Gastroesophageal sphincter (tissue), 4 donors: ENCODE measurements around the gene TAS2R42. TPM values are rescaled to one million over a fixed set of nuclear protein-coding genes. Genes with fewer than 3 reads are reported as not detected.

ENCODE experiments used
- ATAC-seq: fragments of 150-250 bp; one replicate; pipeline ENCODE4 v1.9.1; 2016; ENCODE audit warnings: mild to moderate bottlenecking, moderate library complexity
- H3K27ac ChIP-seq, 4 donors: fragments of 200-600 bp; sonication (generic) in 3 of 4; 1 replicate in 3 of 4; 2 replicates in 1 of 4; pipeline ENCODE4 v1.5.1; 2016 to 2019
- H3K27me3 ChIP-seq: fragments of 200-600 bp; sonication (generic); one replicate; pipeline ENCODE4 v1.5.1; 2019
- H3K36me3 ChIP-seq, 2 donors: fragments of 200-600 bp; sonication (generic); one replicate each; pipeline ENCODE4 v1.5.1; 2019; ENCODE audit warnings: control low read depth in 1 of 2
- H3K4me1 ChIP-seq, 3 donors: fragments of 200-600 bp; sonication (generic); 1 replicate in 2 of 3; 2 replicates in 1 of 3; pipeline ENCODE4 v1.5.1; 2016 to 2019; ENCODE audit warnings: control low read depth in 2 of 3
- H3K4me3 ChIP-seq, 2 donors: fragments of 200-600 bp; sonication (generic); one replicate each; pipeline ENCODE4 v1.5.1; 2019; ENCODE audit warnings: mild to moderate bottlenecking in 1 of 2, moderate library complexity in 1 of 2
- H3K9me3 ChIP-seq, 3 donors: fragments of 200-600 bp; sonication (generic); one replicate each; pipeline ENCODE4 v1.5.1; 2017 to 2019; ENCODE audit warnings: control low read depth in 2 of 3
- EP300 ChIP-seq: sonication (generic); formaldehyde crosslinking; IDR thresholded peaks from one replicate; pipeline ENCODE4 v1.6.1; 2017; ENCODE audit warnings: antibody characterized with exemption, mild to moderate bottlenecking
- POLR2A ChIP-seq, 2 donors: fragments of 450-650 bp; IDR thresholded peaks; one replicate each; pipeline ENCODE4 v1.6.1; 2017; ENCODE audit warnings: antibody characterized with exemption in 2 of 2, mild to moderate bottlenecking in 2 of 2, moderate library complexity in 1 of 2
- POLR2AphosphoS5 ChIP-seq: sonication (generic); formaldehyde crosslinking; IDR thresholded peaks from one replicate; pipeline ENCODE4 v1.6.1; 2017; ENCODE audit warnings: antibody characterized with exemption
- WGBS, 2 donors: methylation state at CpG; one replicate each; pipeline ENCODE4 v1.1.5; 2018; ENCODE audit warnings: low coverage in 1 of 2; 5-methylcytosine and 5-hydroxymethylcytosine counted together
- total RNA-seq, 4 donors: library from RNA; depleted of rRNA; stranded (reverse); fragments of >200 nt; gene quantifications; one replicate each; pipeline ENCODE4 v1.1.0, GENCODE V29; 2016
- TF ChIP-seq, protein P1 (sequence below), 4 experiments: fragments of 200-600 bp in 2 of 4; fragments of 450-650 bp in 2 of 4; sonication (generic) in 1 of 4; IDR thresholded peaks; one replicate each; pipeline ENCODE4 v1.5.1; 2017 to 2019; ENCODE audit warnings: antibody characterized with exemption in 4 of 4, mild to moderate bottlenecking in 2 of 4, moderate library complexity in 2 of 4

TAS2R42 gene
- total RNA-seq, 4 donors from 2014 or later = not detected

DNA sequence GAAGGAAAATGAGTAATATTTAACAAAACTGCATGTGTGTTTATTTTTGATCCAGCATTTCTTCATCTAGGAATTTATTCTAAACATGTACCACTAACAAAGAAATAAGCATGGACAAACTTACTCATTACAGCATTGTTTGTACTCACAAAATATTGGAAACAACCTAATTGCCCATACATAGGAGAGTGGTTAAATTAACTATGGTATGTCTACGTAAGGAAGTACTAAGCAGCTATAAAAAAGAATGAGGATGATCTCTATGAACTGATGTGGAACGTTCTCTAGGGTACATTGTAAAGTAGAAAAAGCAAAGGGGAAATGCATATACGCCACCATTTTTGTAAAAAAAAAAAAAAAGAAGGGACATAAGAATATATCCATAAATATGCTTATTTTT is 17.4 kb upstream of the TAS2R42 start:
- Histone ChIP-seq H3K4me1 (no peaks in the 10 kb centered on the region), H3K36me3 (no peaks in the 10 kb centered on the region), H3K9me3 (no peaks in the 10 kb centered on the region), H3K27ac (no peak overlapping the region), H3K27me3 (no peaks in the 10 kb centered on the region), H3K4me3 (no peak overlapping the region)
- ATAC-seq = no peak
- TF ChIP-seq, protein P1, sequence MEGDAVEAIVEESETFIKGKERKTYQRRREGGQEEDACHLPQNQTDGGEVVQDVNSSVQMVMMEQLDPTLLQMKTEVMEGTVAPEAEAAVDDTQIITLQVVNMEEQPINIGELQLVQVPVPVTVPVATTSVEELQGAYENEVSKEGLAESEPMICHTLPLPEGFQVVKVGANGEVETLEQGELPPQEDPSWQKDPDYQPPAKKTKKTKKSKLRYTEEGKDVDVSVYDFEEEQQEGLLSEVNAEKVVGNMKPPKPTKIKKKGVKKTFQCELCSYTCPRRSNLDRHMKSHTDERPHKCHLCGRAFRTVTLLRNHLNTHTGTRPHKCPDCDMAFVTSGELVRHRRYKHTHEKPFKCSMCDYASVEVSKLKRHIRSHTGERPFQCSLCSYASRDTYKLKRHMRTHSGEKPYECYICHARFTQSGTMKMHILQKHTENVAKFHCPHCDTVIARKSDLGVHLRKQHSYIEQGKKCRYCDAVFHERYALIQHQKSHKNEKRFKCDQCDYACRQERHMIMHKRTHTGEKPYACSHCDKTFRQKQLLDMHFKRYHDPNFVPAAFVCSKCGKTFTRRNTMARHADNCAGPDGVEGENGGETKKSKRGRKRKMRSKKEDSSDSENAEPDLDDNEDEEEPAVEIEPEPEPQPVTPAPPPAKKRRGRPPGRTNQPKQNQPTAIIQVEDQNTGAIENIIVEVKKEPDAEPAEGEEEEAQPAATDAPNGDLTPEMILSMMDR (IDR thresholded peaks at IDR 0.05) = no peak
- TF ChIP-seq POLR2AphosphoS5 (no peak), EP300 (no peak), POLR2A (IDR thresholded peaks at IDR 0.05) (no peak)
- WGBS, 2 donors = 85 to 87% methylated on average over 3 of the region's 3 CpGs

DNA sequence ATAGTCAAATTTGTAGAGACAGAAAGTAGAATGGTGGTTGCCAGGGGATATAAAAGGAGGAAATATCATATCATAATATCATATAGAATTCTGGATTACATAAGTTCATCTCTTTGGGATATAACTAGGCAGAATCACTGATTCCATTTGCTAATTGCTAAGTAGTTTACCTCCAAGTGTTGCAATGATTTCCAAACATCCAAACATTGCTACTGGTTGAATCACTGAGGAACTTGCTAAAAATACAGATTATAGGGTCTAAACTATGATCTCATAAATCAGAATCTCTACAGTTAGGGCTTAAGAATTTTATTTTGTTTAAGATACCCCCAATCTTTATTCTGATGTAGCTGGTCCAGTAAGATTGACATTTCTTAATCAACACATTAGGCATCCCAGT is 16.1 kb upstream of the TAS2R42 start:
- no peak for TF ChIP-seq POLR2AphosphoS5
- TF ChIP-seq, protein P1 (IDR thresholded peaks at IDR 0.05) = no peak
- TF ChIP-seq EP300 = no peak
- no peak for TF ChIP-seq POLR2A (IDR thresholded peaks at IDR 0.05)
- ATAC-seq = no peak
- no peaks in the 10 kb centered on the region for H3K9me3 ChIP-seq
- H3K27me3 ChIP-seq = no peaks in the 10 kb centered on the region
- no peaks in the 10 kb centered on the region for H3K36me3 ChIP-seq
- H3K27ac ChIP-seq = no peak overlapping the region
- H3K4me3 ChIP-seq = no peak overlapping the region
- H3K4me1 ChIP-seq = no peaks in the 10 kb centered on the region

DNA sequence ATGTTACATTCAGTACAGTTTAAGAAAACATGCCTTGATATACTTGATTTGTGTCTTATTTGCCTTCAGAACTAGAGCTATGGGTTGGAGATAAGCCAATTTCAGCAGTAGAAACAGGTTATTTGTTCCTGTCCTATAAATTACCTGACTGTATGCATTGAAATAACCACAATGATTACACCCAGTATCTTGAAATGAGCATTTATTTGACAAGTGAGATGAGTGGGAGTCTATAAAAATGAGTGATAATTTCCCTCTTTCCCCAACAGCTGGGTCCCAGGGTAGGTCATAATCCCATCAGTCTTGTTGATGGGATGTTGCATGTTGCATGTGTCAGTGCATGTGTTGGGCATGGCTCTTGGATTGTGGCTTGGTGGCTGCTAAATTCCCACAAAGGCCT is 3.7 kb downstream of the TAS2R42 start:
- no peaks in the 10 kb centered on the region for H3K4me1 ChIP-seq
- no peaks in the 10 kb centered on the region for H3K9me3 ChIP-seq
- H3K27ac ChIP-seq = no peak overlapping the region
- TF ChIP-seq EP300 (no peak), POLR2A (IDR thresholded peaks at IDR 0.05) (no peak), POLR2AphosphoS5 (no peak)
- TF ChIP-seq, protein P1 (IDR thresholded peaks at IDR 0.05) = no peak
- H3K27me3 ChIP-seq = no peaks in the 10 kb centered on the region
- ATAC-seq = no peak
- H3K36me3 ChIP-seq = no peaks in the 10 kb centered on the region
- no peak overlapping the region for H3K4me3 ChIP-seq

DNA sequence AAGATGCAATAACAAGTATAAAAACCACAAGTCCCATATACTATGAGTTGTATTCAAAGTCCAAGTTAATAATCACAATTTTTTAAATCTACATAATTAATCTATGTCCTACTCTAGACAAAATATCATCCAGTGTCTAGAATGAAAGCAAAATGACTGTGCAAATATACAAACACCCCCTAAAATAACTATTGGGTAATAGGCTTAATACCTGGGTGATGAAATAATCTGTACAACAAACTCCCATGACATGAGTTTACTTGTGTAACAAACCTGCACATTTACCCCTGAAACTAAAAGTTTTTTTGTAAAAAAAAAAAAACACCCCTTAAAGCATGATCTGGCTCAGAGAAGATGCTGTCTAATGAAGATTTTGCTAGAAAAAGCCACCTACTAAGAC is 4.2 kb downstream of the TAS2R42 start:
- Histone ChIP-seq H3K36me3 (no peaks in the 10 kb centered on the region), H3K9me3 (no peaks in the 10 kb centered on the region), H3K27ac (no peak overlapping the region), H3K27me3 (no peaks in the 10 kb centered on the region), H3K4me3 (no peak overlapping the region), H3K4me1 (no peaks in the 10 kb centered on the region)
- TF ChIP-seq, protein P1 (IDR thresholded peaks at IDR 0.05) = no peak
- TF ChIP-seq POLR2AphosphoS5 = no peak
- no peak for TF ChIP-seq EP300
- TF ChIP-seq POLR2A (IDR thresholded peaks at IDR 0.05) = no peak
- ATAC-seq = no peak

DNA sequence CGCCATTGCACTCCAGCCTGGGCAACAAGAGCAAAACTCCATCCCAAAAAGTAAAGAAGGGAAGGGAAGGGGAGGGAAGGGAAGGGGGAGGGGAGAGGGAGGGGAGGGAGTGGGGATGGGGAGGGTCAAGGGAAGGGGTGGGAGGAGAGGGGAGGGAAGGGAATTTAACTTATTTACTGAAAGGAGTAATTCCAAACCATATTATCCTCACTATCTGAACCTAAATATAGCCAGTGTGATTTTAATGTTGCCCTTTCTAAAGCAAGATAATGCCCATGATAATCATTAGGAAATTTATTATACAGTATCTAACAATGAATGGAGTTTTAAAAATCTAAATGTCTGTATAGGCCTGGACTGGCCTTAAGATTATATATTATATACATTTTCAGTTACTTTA is 8.5 kb downstream of the TAS2R42 start:
- Histone ChIP-seq H3K9me3 (no peaks in the 10 kb centered on the region), H3K27ac (no peak overlapping the region), H3K36me3 (no peaks in the 10 kb centered on the region), H3K4me3 (no peak overlapping the region), H3K4me1 (peaks cover 0 to 9% (median 0%) of the 10 kb centered on the region in 3 donors), H3K27me3 (no peaks in the 10 kb centered on the region)
- WGBS, 2 donors = 80% methylated on average over 1 of the region's 1 CpG; no CpG with 5 or more reads in 1 of the 2 donors
- TF ChIP-seq, protein P1 (IDR thresholded peaks at IDR 0.05) = no peak
- TF ChIP-seq POLR2A (IDR thresholded peaks at IDR 0.05) (no peak), EP300 (no peak), POLR2AphosphoS5 (no peak)
- no peak for ATAC-seq
